G401 (cell line): ENCODE results near the gene APOBEC3A. TPM values are rescaled to one million over a fixed set of nuclear protein-coding genes. Genes with fewer than 3 reads are reported as not detected.
"Not testable (repeated sequence)": the region's sequence is repeated elsewhere in the genome, so short reads cannot be mapped to it uniquely, and the experiment has no call there.

Source experiments
- DNase-seq: peaks from one replicate; pipeline ENCODE4 v3.0.0-alpha.2; 2015; ENCODE audit warnings: low spot score
- in situ Hi-C: cut with HindIII; loops from 2 replicates; pipeline ENCODE4 v1.10.0; 2016; ENCODE audit warnings: low sequenced_read_pairs, mixed read lengths
- total RNA-seq: library from RNA; depleted of rRNA; stranded (reverse); fragments of >200 nt; shearing (Covaris generic); gene quantifications from 2 replicates; pipeline ENCODE4 v1.2.3, GENCODE V29; 2014

APOBEC3A gene
- total RNA-seq, 1 experiment from 2014 or later: not detected

- in situ Hi-C loops: no loop called here
- no peak for DNase-seq
Measured at GRCh38 chr22:38955250-38955905, 2.0 kb upstream of the APOBEC3A start.

- DNase-seq: no peak
- in situ Hi-C loops: no loop called here
Measured at GRCh38 chr22:38955926-38956325, 1.5 kb upstream of the APOBEC3A start.

GRCh38 chr22:38956551-38956950, 858 bp upstream of the APOBEC3A start:
- in situ Hi-C loops: no loop called here
- no peak for DNase-seq

- no peak for DNase-seq
- in situ Hi-C loops: no loop called here
Measured at GRCh38 chr22:38957808-38958650, 620 bp downstream of the APOBEC3A start.

GRCh38 chr22:38958651-38958943, 1.2 kb downstream of the APOBEC3A start:
- in situ Hi-C loops, DNase-seq: not testable (repeated sequence)

- DNase-seq: no peak
- in situ Hi-C loops: no loop called here
Measured at GRCh38 chr22:38959590-38959989, 2.2 kb downstream of the APOBEC3A start.

GRCh38 chr22:38960673-38961072, 3.3 kb downstream of the APOBEC3A start:
- in situ Hi-C loops, DNase-seq: not testable (repeated sequence)

GRCh38 chr22:38963291-38963738, 5.9 kb downstream of the APOBEC3A start:
- DNase-seq, in situ Hi-C loops: not testable (repeated sequence)

- in situ Hi-C loops: no loop called here
- DNase-seq: no peak
Measured at GRCh38 chr22:38963872-38964271, 6.5 kb downstream of the APOBEC3A start.

- no peak for DNase-seq
- in situ Hi-C loops: no loop called here
Measured at GRCh38 chr22:38964306-38964705, 6.9 kb downstream of the APOBEC3A start.

- in situ Hi-C loops: no loop called here
- no peak for DNase-seq
Measured at GRCh38 chr22:38964989-38965388, 7.6 kb downstream of the APOBEC3A start.

GRCh38 chr22:38965614-38966379, 8.4 kb downstream of the APOBEC3A start:
- DNase-seq: no peak
- in situ Hi-C loops: no loop called here

- in situ Hi-C loops: no loop called here
- no peak for DNase-seq
Measured at GRCh38 chr22:38966380-38966702, 8.9 kb downstream of the APOBEC3A start.

GRCh38 chr22:38966942-38967341, 9.5 kb downstream of the APOBEC3A start:
- in situ Hi-C loops: no loop called here
- DNase-seq: no peak

GRCh38 chr22:38967451-38968450, 10.3 kb downstream of the APOBEC3A start:
- DNase-seq: no peak
- in situ Hi-C loops: no loop called here

GRCh38 chr22:38968801-38969200, 11.4 kb downstream of the APOBEC3A start:
- in situ Hi-C loops: no loop called here
- no peak for DNase-seq

- in situ Hi-C loops: no loop called here
- no peak for DNase-seq
Measured at GRCh38 chr22:38970551-38970950, 13.1 kb downstream of the APOBEC3A start.

GRCh38 chr22:38971202-38971601, 13.8 kb downstream of the APOBEC3A start:
- in situ Hi-C loops: no loop called here

GRCh38 chr22:38971791-38972190, 14.4 kb downstream of the APOBEC3A start:
- DNase-seq: no peak
- in situ Hi-C loops: no loop called here

More at GRCh38 chr22:38971202-38971601, 13.8 kb downstream of the APOBEC3A start:
- no peak for DNase-seq
